Measurements from ENCODE around the gene CCDC78. TPM values are rescaled to one million over a fixed set of nuclear protein-coding genes. Genes with fewer than 3 reads are reported as not detected.

CCDC78 gene
- polyA plus RNA-seq, 1 donor from 2014 or later, result 10.7 TPM

GRCh38 chr16:747978-748746 is 21.9 kb upstream of the CCDC78 start:
- TF ChIP-seq CTCF (IDR thresholded peaks at IDR 0.05; ENCODE audit: poor library complexity, severe bottlenecking) (no peak), POLR2AphosphoS5 (IDR thresholded peaks at IDR 0.05) (no peak), TAF1 (IDR thresholded peaks at IDR 0.05; ENCODE audit: low read depth) (no peak), EZH2 (IDR thresholded peaks at IDR 0.05; ENCODE audit: borderline replicate concordance, insufficient read depth, low read length, poor library complexity, severe bottlenecking) (no peak), REST (IDR thresholded peaks at IDR 0.05; ENCODE audit: borderline replicate concordance) (no peak), SMC3 (conservative IDR thresholded peaks at IDR 0.05; ENCODE audit: poor library complexity) (no peak), MXI1 (conservative IDR thresholded peaks at IDR 0.05; ENCODE audit: poor library complexity, severe bottlenecking) (no peak), EP300 (conservative IDR thresholded peaks at IDR 0.05; ENCODE audit: poor library complexity, severe bottlenecking) (no peak), RAD21 (conservative IDR thresholded peaks at IDR 0.05) (no peak)
- Histone ChIP-seq H2AFZ (ENCODE audit: low read depth, low read length) (no peak overlapping the region), H3F3A (ENCODE audit: insufficient read depth, low read length, poor library complexity, severe bottlenecking) (no peaks in the 10 kb centered on the region), H3K27ac (ENCODE audit: low read length) (no peak overlapping the region), H3K9me3 (ENCODE audit: low read length) (no peaks in the 10 kb centered on the region), H3K9me2 (ENCODE audit: insufficient read depth, low read length) (no peaks in the 10 kb centered on the region), H3K79me2 (replicated peaks; ENCODE audit: insufficient read depth, low read length) (no peaks in the 10 kb centered on the region), H3K27me3 (ENCODE audit: insufficient read depth, low read depth, low read length) (no peaks in the 10 kb centered on the region), H4K20me1 (ENCODE audit: insufficient read depth) (no peaks in the 10 kb centered on the region), H3K9ac (ENCODE audit: low read length) (no peak overlapping the region), H3K36me3 (ENCODE audit: insufficient read depth, low read length) (no peaks in the 10 kb centered on the region), H3K4me3 (ENCODE audit: low read length) (no peak overlapping the region), H3K4me2 (ENCODE audit: low read length) (no peak overlapping the region)

GRCh38 chr16:746637-747036 is 20.4 kb upstream of the CCDC78 start:
- Histone ChIP-seq H3K9me3 (ENCODE audit: low read length) (no peaks in the 10 kb centered on the region), H3K27ac (ENCODE audit: low read length) (no peak overlapping the region), H3K9ac (ENCODE audit: low read length) (no peak overlapping the region), H3K4me3 (ENCODE audit: low read length) (no peak overlapping the region), H2AFZ (ENCODE audit: low read depth, low read length) (no peak overlapping the region), H3K4me2 (ENCODE audit: low read length) (no peak overlapping the region), H3K79me2 (replicated peaks; ENCODE audit: insufficient read depth, low read length) (no peaks in the 10 kb centered on the region), H3K36me3 (ENCODE audit: insufficient read depth, low read length) (no peaks in the 10 kb centered on the region), H3K27me3 (ENCODE audit: insufficient read depth, low read depth, low read length) (no peaks in the 10 kb centered on the region), H4K20me1 (ENCODE audit: insufficient read depth) (no peaks in the 10 kb centered on the region), H3K9me2 (ENCODE audit: insufficient read depth, low read length) (no peaks in the 10 kb centered on the region), H3F3A (ENCODE audit: insufficient read depth, low read length, poor library complexity, severe bottlenecking) (no peaks in the 10 kb centered on the region)
- TF ChIP-seq EP300 (conservative IDR thresholded peaks at IDR 0.05; ENCODE audit: poor library complexity, severe bottlenecking), result no peak
- TF ChIP-seq MXI1 (conservative IDR thresholded peaks at IDR 0.05; ENCODE audit: poor library complexity, severe bottlenecking), result no peak
- TF ChIP-seq REST (IDR thresholded peaks at IDR 0.05; ENCODE audit: borderline replicate concordance), result no peak
- TF ChIP-seq EZH2 (IDR thresholded peaks at IDR 0.05; ENCODE audit: borderline replicate concordance, insufficient read depth, low read length, poor library complexity, severe bottlenecking), result no peak
- no peak for TF ChIP-seq TAF1 (IDR thresholded peaks at IDR 0.05; ENCODE audit: low read depth)
- TF ChIP-seq SMC3 (conservative IDR thresholded peaks at IDR 0.05; ENCODE audit: poor library complexity), result no peak
- TF ChIP-seq POLR2AphosphoS5 (IDR thresholded peaks at IDR 0.05), result no peak
- no peak for TF ChIP-seq RAD21 (conservative IDR thresholded peaks at IDR 0.05)
- no peak for TF ChIP-seq CTCF (IDR thresholded peaks at IDR 0.05; ENCODE audit: poor library complexity, severe bottlenecking)

Measured in neural cell (in vitro differentiated cells).